Renal cortical epithelial cell (primary cell): ENCODE results near the gene SNTA1. TPM values are rescaled to one million over a fixed set of nuclear protein-coding genes. Genes with fewer than 3 reads are reported as not detected.
A peak's percentile ranks its signal among the peaks of the same experiment; 100 is the strongest.
"Not testable (repeated sequence)": the region's sequence is repeated elsewhere in the genome, so short reads cannot be mapped to it uniquely, and the experiment has no call there.

ENCODE experiments used
- DNase-seq: peaks from one replicate; pipeline ENCODE4 v3.0.0-alpha.2; 2011; ENCODE audit warnings: low read depth
- total RNA-seq: library from RNA; depleted of rRNA; stranded (reverse); fragments of >200 nt; gene quantifications from 2 replicates; pipeline ENCODE4 v1.2.3, GENCODE V29; 2014

The SNTA1 gene
- total RNA-seq, 1 donor from 2014 or later, result 11.0 TPM

DNA sequence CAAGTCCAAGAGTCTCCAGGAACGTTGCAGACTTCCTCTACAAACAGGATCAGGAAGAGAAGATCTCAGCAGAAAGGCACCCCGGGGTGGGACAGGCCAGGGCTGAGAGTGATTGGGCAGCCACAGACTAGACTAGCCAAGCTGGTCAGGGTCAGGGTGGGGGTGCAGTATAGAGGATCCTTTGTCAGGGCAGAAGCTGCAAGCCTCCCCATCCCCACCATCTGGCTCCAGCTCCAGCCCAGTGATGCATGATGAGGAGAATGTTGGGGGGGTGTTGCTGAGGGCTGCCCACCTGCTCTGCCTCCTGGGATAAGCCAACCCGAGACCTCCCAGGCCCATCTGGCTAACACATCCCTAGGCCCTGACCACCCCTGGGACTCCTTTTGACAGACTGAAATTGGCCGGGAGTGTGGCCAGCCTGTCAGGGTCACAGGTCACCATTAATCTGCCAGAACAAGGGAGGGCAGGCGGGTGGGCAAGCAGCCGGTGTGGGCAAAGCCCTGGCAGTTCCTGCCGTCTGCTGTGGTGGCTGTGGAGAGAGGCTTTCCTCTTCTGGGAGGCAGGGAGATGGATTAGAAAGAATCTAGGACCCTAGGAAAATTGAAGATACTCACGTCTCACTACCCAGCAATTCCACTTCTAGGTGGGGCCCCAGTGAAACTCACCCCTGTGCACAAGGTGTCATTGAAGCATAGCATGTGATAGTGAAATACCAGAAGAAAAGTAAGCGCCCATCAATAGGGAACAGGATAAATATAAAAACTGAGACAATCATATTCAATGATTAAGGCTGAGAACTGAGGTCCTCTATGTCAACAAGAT, 22.1 kb upstream of the SNTA1 start:
- DNase-seq, result no peak

- not testable (repeated sequence) for DNase-seq
These were observed 21.2 kb upstream of the SNTA1 start for GRCh38 chr20:33464759-33465158.

GRCh38 chr20:33463332-33464101, 20.0 kb upstream of the SNTA1 start:
- DNase-seq, result no peak

- peak; percentile 44 for DNase-seq
These were observed 17.1 kb upstream of the SNTA1 start for GRCh38 chr20:33460711-33461110.

DNA sequence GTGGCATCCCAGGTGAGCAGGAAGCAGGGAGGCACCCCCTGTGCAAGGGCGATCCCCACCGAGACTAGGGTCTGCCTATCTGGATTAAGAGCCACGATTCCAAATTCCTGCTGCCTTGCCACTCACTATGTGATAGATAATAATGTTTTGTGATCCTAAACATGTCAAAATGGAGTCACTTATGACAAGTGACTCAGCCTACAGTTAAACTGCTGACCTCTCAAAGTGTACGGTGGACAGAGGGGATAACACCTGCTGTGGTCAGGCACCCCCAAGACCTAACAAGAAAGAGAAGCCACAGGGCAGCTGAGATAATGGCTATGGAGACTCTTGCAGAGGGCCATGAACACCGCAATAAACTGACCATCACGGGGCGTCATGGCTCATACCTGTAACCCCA, 16.0 kb upstream of the SNTA1 start:
- DNase-seq, result no peak

DNA sequence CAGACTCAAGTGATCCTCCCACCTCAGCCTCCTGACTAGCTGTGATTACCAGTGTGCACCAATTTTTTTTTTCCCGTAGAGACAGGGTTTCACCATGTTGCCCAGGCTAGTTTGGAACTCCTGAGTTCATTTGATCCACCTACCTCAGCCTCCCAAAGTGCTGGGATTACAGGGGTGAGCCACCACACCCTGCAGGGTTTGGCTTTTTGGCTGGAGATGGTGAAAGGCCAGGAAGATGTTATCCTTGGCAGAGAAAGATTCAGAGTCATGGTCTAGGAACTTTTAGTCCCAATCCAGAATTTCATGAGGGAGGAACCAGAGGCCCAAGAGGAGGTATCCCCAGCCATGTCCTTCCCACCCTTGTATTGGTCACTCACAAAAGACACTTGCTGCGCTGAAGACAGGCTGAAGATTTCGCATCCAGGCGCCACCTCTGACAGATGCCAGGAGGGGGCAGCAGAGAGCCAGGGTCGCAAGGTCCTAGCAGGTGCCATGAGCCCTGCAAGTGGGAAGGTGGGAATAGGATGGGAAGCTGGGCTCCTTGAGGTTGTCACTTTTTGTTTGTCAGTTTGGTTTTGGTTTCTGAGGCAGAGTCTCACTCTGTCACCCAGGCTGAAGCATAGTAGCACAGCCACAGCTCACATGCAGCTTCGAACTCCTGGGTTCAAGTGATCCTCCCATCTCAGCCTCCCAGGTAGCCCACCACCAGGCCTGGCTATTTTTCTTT, 13.5 kb upstream of the SNTA1 start:
- peak; percentile 58 for DNase-seq

- no peak for DNase-seq
These were observed 7.3 kb upstream of the SNTA1 start for GRCh38 chr20:33450867-33451266.

DNA sequence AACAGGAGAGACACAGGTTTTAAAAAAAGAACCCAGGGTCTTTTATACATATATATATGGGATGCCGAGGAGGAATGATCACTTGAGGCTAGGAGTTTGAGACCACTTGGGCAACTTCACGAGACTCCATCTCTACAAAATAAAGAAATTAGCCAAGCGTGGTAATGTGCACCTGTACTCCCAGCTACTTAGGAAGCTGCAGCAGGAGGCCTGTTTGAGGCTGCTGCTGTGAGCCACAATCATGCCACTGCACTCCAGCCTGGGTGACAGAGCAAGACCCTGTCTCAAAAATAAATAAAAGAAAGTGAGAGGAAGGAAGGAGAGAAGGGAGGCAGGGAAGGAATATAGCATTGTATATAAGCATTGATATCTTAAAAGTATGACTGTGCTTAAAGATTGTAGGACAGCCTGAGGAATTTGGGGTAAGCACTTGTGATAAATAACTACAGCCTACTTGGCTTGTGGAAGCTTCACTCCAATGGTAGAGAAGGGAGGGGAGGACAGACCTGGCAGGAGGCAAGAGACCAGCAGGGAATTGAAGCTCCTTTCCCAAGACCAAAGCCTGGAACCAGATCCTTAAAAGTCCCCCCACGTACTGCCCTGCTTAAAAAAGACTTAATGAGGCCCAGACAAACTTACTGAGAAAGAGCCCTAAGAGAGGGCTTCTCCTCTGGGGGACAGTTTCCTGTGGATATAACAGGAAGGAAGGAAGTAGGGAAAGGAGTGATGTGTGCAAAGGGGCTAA, 2.5 kb upstream of the SNTA1 start:
- DNase-seq, result no peak

GRCh38 chr20:33444797-33445560, 1.4 kb upstream of the SNTA1 start:
- no peak for DNase-seq

DNA sequence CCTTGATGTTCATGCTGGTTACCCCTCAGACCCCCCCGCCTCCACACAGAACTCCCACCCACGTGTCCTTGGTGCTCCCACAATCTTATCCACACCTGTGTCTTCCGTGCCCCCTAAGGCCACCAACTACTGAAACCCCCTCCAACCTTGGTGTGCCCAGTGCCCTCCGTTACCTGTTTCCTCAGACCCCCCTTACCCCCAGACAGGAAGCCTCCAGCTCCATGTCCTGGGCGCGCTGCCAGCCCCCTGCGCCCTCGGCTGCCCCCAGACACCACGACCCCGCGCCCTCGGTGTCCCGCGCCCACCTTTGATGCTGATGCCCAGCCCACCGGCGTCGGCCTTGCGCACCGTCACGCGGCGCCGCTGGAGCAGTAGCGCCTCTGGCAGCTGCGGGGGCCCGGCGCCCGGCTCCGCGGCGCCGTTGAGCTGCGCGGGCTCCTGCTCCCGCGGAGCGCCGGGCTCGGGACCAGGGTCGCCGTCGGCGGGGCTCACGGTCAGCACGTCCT, 504 bp downstream of the SNTA1 start:
- DNase-seq, result no peak

- DNase-seq, result no peak
These were observed 1.2 kb downstream of the SNTA1 start for GRCh38 chr20:33442136-33443005.

GRCh38 chr20:33441142-33441955, 2.2 kb downstream of the SNTA1 start:
- DNase-seq, result no peak

- DNase-seq, result not testable (repeated sequence)
These were observed 3.0 kb downstream of the SNTA1 start for GRCh38 chr20:33440562-33440961.

- DNase-seq, result no peak
These were observed 5.1 kb downstream of the SNTA1 start for GRCh38 chr20:33438481-33438880.

DNA sequence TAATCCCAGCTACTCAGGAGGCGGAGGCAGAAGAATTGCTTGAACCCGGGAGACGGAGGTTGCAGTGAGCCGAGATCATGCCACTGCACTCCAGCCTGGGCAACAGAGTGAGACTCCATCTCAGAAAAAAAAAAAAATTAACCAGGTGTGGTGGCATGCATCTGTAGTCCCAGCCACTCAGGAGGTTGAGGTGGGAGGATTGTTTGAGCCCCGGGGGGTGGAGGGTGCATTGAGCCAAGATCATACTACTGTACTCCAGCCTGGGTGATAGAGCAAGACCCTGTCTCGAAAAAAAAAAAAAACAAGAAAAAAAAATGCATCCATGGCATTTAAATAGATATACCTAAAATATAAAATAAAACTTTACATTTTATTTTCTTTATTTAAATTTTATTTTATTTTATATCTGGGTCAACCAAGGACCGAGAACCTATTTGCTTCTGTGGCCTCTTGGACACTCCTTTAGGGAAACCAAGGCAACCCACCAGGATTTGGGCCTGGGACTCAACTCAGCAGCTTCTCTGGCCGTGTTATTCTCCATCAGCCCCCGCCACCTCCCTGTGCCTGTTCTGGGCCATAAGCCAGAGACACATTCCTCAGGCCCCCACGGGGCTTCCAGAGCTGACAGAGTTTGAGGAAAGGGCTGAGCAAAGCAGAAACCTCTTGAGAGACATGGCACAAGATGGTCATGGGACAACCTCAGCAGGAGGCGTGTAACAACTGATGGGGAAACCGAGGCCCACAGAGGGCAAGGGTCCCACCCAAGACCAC, 6.2 kb downstream of the SNTA1 start:
- peak; percentile 49 for DNase-seq

GRCh38 chr20:33434434-33434833, 9.1 kb downstream of the SNTA1 start:
- no peak for DNase-seq

DNA sequence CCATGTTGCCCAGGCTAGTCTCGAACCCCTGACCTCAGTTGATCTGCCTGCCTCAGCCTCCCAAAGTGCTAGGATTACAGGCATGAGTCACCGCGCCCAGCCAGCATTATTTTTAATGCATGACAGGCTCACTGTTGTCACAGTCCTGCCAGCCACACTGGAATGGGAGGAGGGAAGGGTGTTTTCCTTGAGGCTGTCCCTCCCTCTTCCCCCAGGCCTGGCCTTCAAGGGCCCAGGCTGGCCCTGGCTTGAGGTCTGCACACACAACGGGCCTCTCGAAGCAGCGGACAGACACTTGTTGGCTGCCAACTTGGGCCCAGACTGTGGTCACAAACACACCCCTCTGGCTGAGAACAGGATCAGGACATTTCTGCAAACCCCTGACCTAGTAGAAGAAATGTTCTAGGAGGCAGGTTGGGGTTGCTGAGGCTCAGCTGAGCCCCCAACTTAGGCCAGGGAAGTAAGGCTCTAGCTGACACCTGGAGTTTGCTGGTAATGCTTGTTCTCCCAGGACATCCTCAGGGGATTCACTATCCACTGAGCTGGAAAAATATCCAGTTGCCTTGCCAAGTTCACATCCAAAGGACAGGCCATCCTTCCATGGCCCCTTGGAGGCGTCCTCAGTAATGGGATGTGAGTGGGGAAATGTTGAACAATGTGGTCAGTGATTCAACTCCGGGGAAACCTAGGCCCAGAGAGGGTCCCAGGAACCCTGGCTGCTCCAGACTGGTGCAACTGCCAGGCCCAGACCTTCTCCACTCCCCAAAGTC, 9.9 kb downstream of the SNTA1 start:
- peak; percentile 66 for DNase-seq
